AG10803 (cell line): ENCODE measurements around the gene PCDH9.
"Not testable (repeated sequence)": the region's sequence is repeated elsewhere in the genome, so short reads cannot be mapped to it uniquely, and the experiment has no call there.

Source experiments
- DNase-seq: peaks from one replicate; pipeline ENCODE4 v3.0.0; 2010; ENCODE audit warnings: low read depth
- H3K4me3 ChIP-seq: 2 replicates; pipeline ENCODE4 v1.5.1; 2011; ENCODE audit warnings: mild to moderate bottlenecking, low read length, control low read depth
- CTCF ChIP-seq: conservative IDR thresholded peaks from 2 replicates; pipeline ENCODE4 v1.5.1; 2011; ENCODE audit warnings: mild to moderate bottlenecking, low read length, control low read depth, inconsistent platforms

The PCDH9 gene

GRCh38 chr13:66301006-66301405, 929.1 kb downstream of the PCDH9 start:
- no peak overlapping the region for H3K4me3 ChIP-seq
- no peak for TF ChIP-seq CTCF
- no peak for DNase-seq

GRCh38 chr13:66296875-66297274, 933.3 kb downstream of the PCDH9 start:
- TF ChIP-seq CTCF: no peak

GRCh38 chr13:66296328-66296727, 933.8 kb downstream of the PCDH9 start:
- no peak for TF ChIP-seq CTCF
- H3K4me3 ChIP-seq: no peak overlapping the region
- DNase-seq: no peak

More at GRCh38 chr13:66296875-66297274, 933.3 kb downstream of the PCDH9 start:
- H3K4me3 ChIP-seq: no peak overlapping the region
- DNase-seq: no peak

GRCh38 chr13:66286806-66287205, 943.3 kb downstream of the PCDH9 start:
- not testable (repeated sequence) for DNase-seq, H3K4me3 ChIP-seq

- no peak for TF ChIP-seq CTCF
- DNase-seq: no peak
- H3K4me3 ChIP-seq: no peak overlapping the region
Measured at GRCh38 chr13:66275416-66275815, 954.7 kb downstream of the PCDH9 start.

GRCh38 chr13:66273011-66273410, 957.1 kb downstream of the PCDH9 start:
- no peak for TF ChIP-seq CTCF
- no peak for DNase-seq

GRCh38 chr13:66266761-66267160, 963.4 kb downstream of the PCDH9 start:
- no peak for DNase-seq
- no peak overlapping the region for H3K4me3 ChIP-seq
- TF ChIP-seq CTCF: no peak

More at GRCh38 chr13:66273011-66273410, 957.1 kb downstream of the PCDH9 start:
- no peak overlapping the region for H3K4me3 ChIP-seq

- TF ChIP-seq CTCF: no peak
- no peak for DNase-seq
- H3K4me3 ChIP-seq: no peak overlapping the region
Measured at GRCh38 chr13:66266348-66266747, 963.8 kb downstream of the PCDH9 start.
